Pancreas (tissue), 10 donors: ENCODE measurements around the gene NRXN2. TPM values are rescaled to one million over a fixed set of nuclear protein-coding genes. Genes with fewer than 3 reads are reported as not detected.

Experiments used
- ATAC-seq, 4 donors: fragments of 200-7000 bp; cut with Tn5 transposase; one replicate each; pipeline versions ENCODE4 v1.8.0 to v1.9.1; 2020; ENCODE audit warnings: mild to moderate bottlenecking in 4 of 4, moderate library complexity in 4 of 4
- DNase-seq, 6 donors: peaks; one replicate each; pipeline ENCODE4 v3.0.0-alpha.2; 2020
- FAIRE-seq: peaks from 2 replicates; lab custom pipeline; 2012; peaks lifted over from hg19 to GRCh38; lab: Jason Lieb, UNC
- H3K27ac ChIP-seq, 4 donors: fragments of 200-600 bp; sonication (generic); 1 replicate in 3 of 4; 2 replicates in 1 of 4; pipeline versions ENCODE4 v1.5.0 to v1.8.0; 2020
- H3K27me3 ChIP-seq, 4 donors: fragments of 200-600 bp; one replicate each; pipeline ENCODE4 v1.8.0; 2021
- H3K36me3 ChIP-seq, 3 donors: fragments of 200-600 bp; sonication (generic) in 1 of 3; one replicate each; pipeline versions ENCODE4 v1.5.0 to v1.8.0; 2020 to 2021
- H3K4me1 ChIP-seq, 3 donors: fragments of 200-600 bp; one replicate each; pipeline ENCODE4 v1.8.0; 2021
- H3K4me3 ChIP-seq, 4 donors: fragments of 200-600 bp; sonication (generic) in 2 of 4; one replicate each; pipeline versions ENCODE4 v1.5.0 to v1.8.0; 2020 to 2021
- H3K9me3 ChIP-seq, 4 donors: fragments of 200-600 bp; one replicate each; pipeline ENCODE4 v1.8.0; 2021
- WGBS, 2 donors: extraction: QIAGEN DNeasy Blood & Tissue Kit; methylation state at CpG; one replicate each; pipeline ENCODE4 v1.1.7; 2013; 5-methylcytosine and 5-hydroxymethylcytosine counted together
- intact Hi-C, 3 donors: fragments of 100-400 bp; cut with DNase I; formaldehyde crosslinking; loops; one replicate each; pipeline versions ENCODE4 v1.11.1 to v1.14.2; 2022
- polyA plus RNA-seq, 2 donors: library from polyadenylated mRNA; stranded (reverse); fragments of 200-250 nt; gene quantifications; one replicate each; pipeline ENCODE4 v1.2.3, GENCODE V29; 2013
- total RNA-seq, 6 donors: library from RNA; stranded (reverse); fragmentation: NEBNext Ultra II Directional in 4 of 6; extraction: Animal tissue kit (Norgen Biotek cat#: 25700) in 4 of 6; gene quantifications; one replicate each; pipeline versions ENCODE4 v1.2.1 to v1.2.4, GENCODE V29; 2021 to 2023
- TF ChIP-seq, protein P1 (sequence below), 4 donors: fragments of 200-600 bp; sonication (generic) in 3 of 4; IDR thresholded peaks; one replicate each; pipeline versions ENCODE4 v1.5.0 to v1.8.0; 2021; ENCODE audit warnings: antibody characterized with exemption in 4 of 4
- donor health status: healthy with polysubstance abuse.
- donor health status: DM: no; HTN: no; CAD: no; lungs with moderate emphysema.
- donor health status: DM: no; HTN: no; CAD: no.
- donor health status: control.
- donor health status: control.
- donor health status: Bipolar disorder and iron deficiency.
- donor health status: DM: yes; HTN: yes; CAD: no.
- donor health status: DM: no; HTN: no; CAD: no.
- donor health status: DM: no; HTN: no; CAD: no.
- donor health status: DM: yes; HTN: yes; CAD: no.

NRXN2 gene
- total and polyA plus RNA-seq, 8 donors, result 0.69 to 10.8 (median 2.1) TPM

- TF ChIP-seq, protein P1, sequence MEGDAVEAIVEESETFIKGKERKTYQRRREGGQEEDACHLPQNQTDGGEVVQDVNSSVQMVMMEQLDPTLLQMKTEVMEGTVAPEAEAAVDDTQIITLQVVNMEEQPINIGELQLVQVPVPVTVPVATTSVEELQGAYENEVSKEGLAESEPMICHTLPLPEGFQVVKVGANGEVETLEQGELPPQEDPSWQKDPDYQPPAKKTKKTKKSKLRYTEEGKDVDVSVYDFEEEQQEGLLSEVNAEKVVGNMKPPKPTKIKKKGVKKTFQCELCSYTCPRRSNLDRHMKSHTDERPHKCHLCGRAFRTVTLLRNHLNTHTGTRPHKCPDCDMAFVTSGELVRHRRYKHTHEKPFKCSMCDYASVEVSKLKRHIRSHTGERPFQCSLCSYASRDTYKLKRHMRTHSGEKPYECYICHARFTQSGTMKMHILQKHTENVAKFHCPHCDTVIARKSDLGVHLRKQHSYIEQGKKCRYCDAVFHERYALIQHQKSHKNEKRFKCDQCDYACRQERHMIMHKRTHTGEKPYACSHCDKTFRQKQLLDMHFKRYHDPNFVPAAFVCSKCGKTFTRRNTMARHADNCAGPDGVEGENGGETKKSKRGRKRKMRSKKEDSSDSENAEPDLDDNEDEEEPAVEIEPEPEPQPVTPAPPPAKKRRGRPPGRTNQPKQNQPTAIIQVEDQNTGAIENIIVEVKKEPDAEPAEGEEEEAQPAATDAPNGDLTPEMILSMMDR (IDR thresholded peaks at IDR 0.05), result no peak
- no peak for DNase-seq
- no peaks in the 10 kb centered on the region for H3K4me1 ChIP-seq
- no peak for FAIRE-seq
- no peaks in the 10 kb centered on the region for H3K36me3 ChIP-seq
- H3K27me3 ChIP-seq, result no peaks in the 10 kb centered on the region
- H3K4me3 ChIP-seq, result no peak overlapping the region
- no peaks in the 10 kb centered on the region for H3K9me3 ChIP-seq
- intact Hi-C loops, result no loop called here
- H3K27ac ChIP-seq, result no peak overlapping the region
- no peak for ATAC-seq
- WGBS, 2 donors, result 68 to 75% methylated on average over 1 of the region's 1 CpG
These were observed 24.6 kb downstream of the NRXN2 start for GRCh38 chr11:64698427-64698826.

GRCh38 chr11:64697663-64698375 lies 25.2 kb downstream of the NRXN2 start:
- DNase-seq, result no peak
- no peaks in the 10 kb centered on the region for H3K9me3 ChIP-seq
- FAIRE-seq, result no peak

GRCh38 chr11:64696045-64696444 lies 27.0 kb downstream of the NRXN2 start:
- 76 to 79% methylated on average over 8 of the region's 8 CpGs for WGBS, 2 donors
- Histone ChIP-seq H3K4me1 (no peaks in the 10 kb centered on the region), H3K27me3 (no peaks in the 10 kb centered on the region), H3K36me3 (no peaks in the 10 kb centered on the region), H3K27ac (no peak overlapping the region), H3K4me3 (no peak overlapping the region), H3K9me3 (no peaks in the 10 kb centered on the region)
- TF ChIP-seq, protein P1 (IDR thresholded peaks at IDR 0.05), result no peak
- intact Hi-C loops, result no loop called here
- DNase-seq (no peak), FAIRE-seq (no peak), ATAC-seq (no peak)

More at GRCh38 chr11:64697663-64698375, 25.2 kb downstream of the NRXN2 start:
- no peak for ATAC-seq
- Histone ChIP-seq H3K4me1 (no peaks in the 10 kb centered on the region), H3K27me3 (no peaks in the 10 kb centered on the region), H3K27ac (no peak overlapping the region), H3K36me3 (no peaks in the 10 kb centered on the region), H3K4me3 (no peak overlapping the region)
- 72 to 73% methylated on average over 7 of the region's 7 CpGs for WGBS, 2 donors
- TF ChIP-seq, protein P1 (IDR thresholded peaks at IDR 0.05), result no peak
- intact Hi-C loops, result no loop called here

- FAIRE-seq (no peak), ATAC-seq (no peak), DNase-seq (no peak)
- no peak overlapping the region for H3K4me3 ChIP-seq
- H3K36me3 ChIP-seq, result no peaks in the 10 kb centered on the region
- H3K27me3 ChIP-seq, result no peaks in the 10 kb centered on the region
- no peak overlapping the region for H3K27ac ChIP-seq
- WGBS, 2 donors, result 81 to 83% methylated on average over 5 of the region's 5 CpGs
- intact Hi-C loops, result no loop called here
- no peaks in the 10 kb centered on the region for H3K9me3 ChIP-seq
- TF ChIP-seq, protein P1 (IDR thresholded peaks at IDR 0.05), result no peak
- H3K4me1 ChIP-seq, result no peaks in the 10 kb centered on the region
These were observed 27.4 kb downstream of the NRXN2 start for GRCh38 chr11:64695548-64695947.

DNA sequence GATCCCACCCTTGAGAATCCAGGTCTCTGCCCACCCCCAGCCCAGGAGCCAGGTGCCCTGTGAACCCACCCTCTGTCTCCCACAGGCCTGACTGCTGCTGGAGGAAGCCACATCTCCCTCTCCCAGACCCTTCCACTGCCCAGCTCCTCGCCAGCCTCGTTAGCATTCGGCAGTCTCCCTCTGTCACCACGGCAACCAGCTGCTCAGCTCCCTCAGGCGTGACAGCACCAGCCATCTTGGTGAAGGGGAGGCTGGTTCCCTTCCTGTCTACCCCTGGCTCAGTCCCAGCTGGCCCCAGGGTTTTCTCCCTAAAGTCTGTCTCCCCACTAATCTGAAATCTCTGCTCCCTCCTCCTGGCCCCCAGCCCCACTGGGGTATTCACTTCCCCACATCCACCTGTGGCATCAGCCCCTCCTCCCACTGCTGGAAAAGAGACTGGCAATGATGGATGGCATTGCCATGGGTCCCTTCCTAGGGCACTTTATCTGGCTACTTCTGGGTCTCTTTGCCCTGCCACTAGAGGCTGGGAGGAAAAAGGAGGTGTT lies 28.1 kb downstream of the NRXN2 start:
- intact Hi-C loops, result no loop called here
- Histone ChIP-seq H3K27ac (no peak overlapping the region), H3K4me3 (no peak overlapping the region), H3K27me3 (no peaks in the 10 kb centered on the region), H3K4me1 (no peaks in the 10 kb centered on the region), H3K36me3 (no peaks in the 10 kb centered on the region), H3K9me3 (no peaks in the 10 kb centered on the region)
- ATAC-seq, result peak in 1 of 4 donors; percentile 31
- TF ChIP-seq, protein P1 (IDR thresholded peaks at IDR 0.05), result no peak
- 44 to 49% methylated on average over 5 of the region's 5 CpGs for WGBS, 2 donors
- FAIRE-seq, result no peak
- DNase-seq, result no peak
